ENCODE results near the gene FARSA. TPM values are rescaled to one million over a fixed set of nuclear protein-coding genes. Genes with fewer than 3 reads are reported as not detected.

The FARSA gene
- total and polyA plus RNA-seq, 2 of the 13 experiments (the other 11 are each of a cell fraction or from before 2014, with no cell fraction given), result 25.9 to 72.0 TPM

GRCh38 chr19:12890787-12891552 lies 42.5 kb downstream of the FARSA start, which contains the start of gene GCDH (continued):
- TF ChIP-seq KDM2A (CRISPR knock-in tag; IDR thresholded peaks at IDR 0.05; ENCODE audit: borderline replicate concordance, low read depth) (peak; percentile 70; the same call in 1 of the 2 replicates), ZBTB42 (CRISPR knock-in tag; IDR thresholded peaks at IDR 0.05) (0 out of 2 replicates have a peak, but pooled peaks have one; percentile 25), ZNF672 (CRISPR knock-in tag; IDR thresholded peaks at IDR 0.05) (no peak), GABPA (IDR thresholded peaks at IDR 0.05; ENCODE audit: low read depth, low read length) (no peak), GABPA (CRISPR knock-in tag; IDR thresholded peaks at IDR 0.05; ENCODE audit: low read depth) (peak; percentile 69; the same call in 1 of the 2 replicates), ZNF574 (CRISPR knock-in tag; IDR thresholded peaks at IDR 0.05) (peak; percentile 64), ZBTB3 (CRISPR knock-in tag; IDR thresholded peaks at IDR 0.05; ENCODE audit: borderline replicate concordance, low read depth) (peak; percentile 97), ZNF160 (CRISPR knock-in tag; IDR thresholded peaks at IDR 0.05) (0 out of 2 replicates have a peak, but pooled peaks have one; percentile 33), CAMTA2 (CRISPR knock-in tag; IDR thresholded peaks at IDR 0.05; ENCODE audit: borderline replicate concordance) (peak; percentile 27; the same call in 1 of the 2 replicates), MLLT10 (CRISPR knock-in tag; IDR thresholded peaks at IDR 0.05) (no peak), ZNF878 (CRISPR knock-in tag; IDR thresholded peaks at IDR 0.05) (no peak), GATA4 (IDR thresholded peaks at IDR 0.05; ENCODE audit: borderline replicate concordance, low read depth) (peak; percentile 40; the same call in 1 of the 2 replicates), ZSCAN21 (CRISPR knock-in tag; IDR thresholded peaks at IDR 0.05; ENCODE audit: borderline replicate concordance) (no peak), ZNF709 (CRISPR knock-in tag; IDR thresholded peaks at IDR 0.05) (no peak), ZFP36 (IDR thresholded peaks at IDR 0.05; ENCODE audit: borderline replicate concordance, low read depth, low read length, partially characterized antibody) (no peak), WIZ (CRISPR knock-in tag; IDR thresholded peaks at IDR 0.05) (no peak), SMC3 (IDR thresholded peaks at IDR 0.05; ENCODE audit: low read length) (no peak), FOXA3 (CRISPR knock-in tag; IDR thresholded peaks at IDR 0.05) (0 out of 2 replicates have a peak, but pooled peaks have one; percentile 9), MZF1 (CRISPR knock-in tag; IDR thresholded peaks at IDR 0.05; ENCODE audit: borderline replicate concordance) (no peak), ZNF660 (CRISPR knock-in tag; IDR thresholded peaks at IDR 0.05; ENCODE audit: borderline replicate concordance, low read depth) (no peak), RXRA (CRISPR knock-in tag; IDR thresholded peaks at IDR 0.05) (peak; percentile 76), PHF21A (CRISPR knock-in tag; IDR thresholded peaks at IDR 0.05) (peak; percentile 74), ZNF768 (CRISPR knock-in tag; IDR thresholded peaks at IDR 0.05) (peak; percentile 45; the same call in 1 of the 2 replicates), KDM6A (CRISPR knock-in tag; IDR thresholded peaks at IDR 0.05; ENCODE audit: low read depth) (no peak), KDM5B (CRISPR knock-in tag; IDR thresholded peaks at IDR 0.05; ENCODE audit: borderline replicate concordance) (peak; percentile 92), ZC3H4 (CRISPR knock-in tag; IDR thresholded peaks at IDR 0.05; ENCODE audit: borderline replicate concordance) (0 out of 2 replicates have a peak, but pooled peaks have one; percentile 71), ZNF234 (CRISPR knock-in tag; conservative IDR thresholded peaks at IDR 0.05) (no peak), HNRNPL (IDR thresholded peaks at IDR 0.05; ENCODE audit: low read depth, low read length) (no peak), ZBTB7A (CRISPR knock-in tag; IDR thresholded peaks at IDR 0.05) (peak; percentile 68; the same call in 1 of the 2 replicates), KLF12 (CRISPR knock-in tag; IDR thresholded peaks at IDR 0.05; ENCODE audit: borderline replicate concordance) (no peak), PITX1 (CRISPR knock-in tag; IDR thresholded peaks at IDR 0.05) (peak; percentile 12; the same call in 1 of the 2 replicates)

All from HepG2 (cell line).